NCI-H446 treated with DMSO at 0.1 percent for 48 hours (cell line): ENCODE measurements around the gene ARID1B.

Source experiments
- DNase-seq: peaks from one replicate; lab custom pipeline; 2025; lab: John Stamatoyannopoulos, UW

ARID1B gene

GRCh38 chr6:156992020-156992804 lies 215.0 kb downstream of the ARID1B start:
- no peak for DNase-seq

GRCh38 chr6:156993713-156994112 lies 216.5 kb downstream of the ARID1B start:
- DNase-seq: no peak

- no peak for DNase-seq
These were observed 217.3 kb downstream of the ARID1B start for GRCh38 chr6:156994215-156995076.

- DNase-seq: no peak
These were observed 218.3 kb downstream of the ARID1B start for GRCh38 chr6:156995502-156995901.

GRCh38 chr6:156996265-156996664 lies 219.1 kb downstream of the ARID1B start:
- no peak for DNase-seq

- no peak for DNase-seq
These were observed 221.7 kb downstream of the ARID1B start for GRCh38 chr6:156998794-156999330.

- DNase-seq: no peak
These were observed 222.6 kb downstream of the ARID1B start for GRCh38 chr6:156999762-157000161.

GRCh38 chr6:157001716-157002115 lies 224.5 kb downstream of the ARID1B start:
- DNase-seq: no peak

- no peak for DNase-seq
These were observed 225.6 kb downstream of the ARID1B start for GRCh38 chr6:157002774-157003173.

GRCh38 chr6:157005940-157006339 lies 228.8 kb downstream of the ARID1B start:
- DNase-seq: no peak

GRCh38 chr6:157008568-157008967 lies 231.4 kb downstream of the ARID1B start:
- DNase-seq: no peak

GRCh38 chr6:157012355-157012754 lies 235.2 kb downstream of the ARID1B start:
- DNase-seq: no peak

GRCh38 chr6:157013649-157014304 lies 236.6 kb downstream of the ARID1B start:
- no peak for DNase-seq

- no peak for DNase-seq
These were observed 237.7 kb downstream of the ARID1B start for GRCh38 chr6:157014871-157015270.

GRCh38 chr6:157017022-157017421 lies 239.8 kb downstream of the ARID1B start:
- no peak for DNase-seq

GRCh38 chr6:157017861-157018260 lies 240.7 kb downstream of the ARID1B start:
- no peak for DNase-seq

- no peak for DNase-seq
These were observed 242.0 kb downstream of the ARID1B start for GRCh38 chr6:157019115-157019641.

GRCh38 chr6:157019733-157020132 lies 242.6 kb downstream of the ARID1B start:
- no peak for DNase-seq

- no peak for DNase-seq
These were observed 243.2 kb downstream of the ARID1B start for GRCh38 chr6:157020398-157020797.

- DNase-seq: peak; percentile 37
These were observed 243.7 kb downstream of the ARID1B start for GRCh38 chr6:157020881-157021343.

GRCh38 chr6:157021344-157021992 lies 244.3 kb downstream of the ARID1B start:
- DNase-seq: peak; percentile 56
